ENCODE results near the gene DEXI.
A peak's percentile ranks its signal among the peaks of the same experiment; 100 is the strongest.
"Not testable (repeated sequence)": the region's sequence is repeated elsewhere in the genome, so short reads cannot be mapped to it uniquely, and the experiment has no call there.

Gene DEXI

GRCh38 chr16:10926867-10927266 lies 15.4 kb downstream of the DEXI start:
- DNase-seq (ENCODE audit: low read depth) = no peak

GRCh38 chr16:10926094-10926493 lies 16.2 kb downstream of the DEXI start:
- DNase-seq (ENCODE audit: low read depth) = no peak

DNA sequence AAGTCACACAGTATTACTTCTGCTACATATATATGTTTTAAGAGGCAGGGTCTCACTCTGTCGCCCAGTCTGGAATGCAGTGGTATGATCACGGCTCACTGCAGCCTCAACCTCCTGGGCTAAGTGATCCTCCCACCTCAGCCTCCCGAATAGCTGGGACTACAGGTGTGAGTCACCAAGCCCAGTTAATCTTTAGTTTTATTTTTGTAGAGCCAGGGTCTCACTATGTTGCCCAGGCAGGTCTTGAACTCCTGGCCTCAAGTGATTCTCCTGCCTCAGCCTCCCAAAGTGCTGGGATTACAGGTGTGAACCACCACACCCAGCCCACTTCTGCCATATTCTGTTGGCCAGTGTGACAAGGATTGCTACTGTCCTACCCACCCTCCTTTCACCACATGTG lies 17.0 kb downstream of the DEXI start:
- DNase-seq (ENCODE audit: low read depth) = not testable (repeated sequence)

DNA sequence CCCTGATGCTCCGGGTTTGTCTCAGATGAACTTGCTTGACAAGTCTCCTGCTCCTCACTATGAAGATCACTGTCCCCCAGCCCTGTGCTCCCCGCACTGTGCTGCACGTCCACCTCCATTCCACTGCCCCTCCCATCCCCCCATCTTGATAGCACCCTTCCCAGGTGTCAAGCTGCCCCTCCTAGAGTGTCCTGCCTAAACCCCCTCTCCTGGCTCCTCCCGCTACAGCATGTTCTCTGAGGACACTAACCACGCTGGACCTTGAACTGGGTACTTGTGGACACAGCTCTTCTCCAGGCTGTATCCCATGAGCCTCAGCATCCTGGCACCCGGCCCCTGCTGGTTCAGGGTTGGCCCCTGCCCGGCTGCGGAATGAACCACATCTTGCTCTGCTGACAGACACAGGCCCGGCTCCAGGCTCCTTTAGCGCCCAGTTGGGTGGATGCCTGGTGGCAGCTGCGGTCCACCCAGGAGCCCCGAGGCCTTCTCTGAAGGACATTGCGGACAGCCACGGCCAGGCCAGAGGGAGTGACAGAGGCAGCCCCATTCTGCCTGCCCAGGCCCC lies 18.5 kb downstream of the DEXI start:
- no peak for DNase-seq (ENCODE audit: low read depth)

DNA sequence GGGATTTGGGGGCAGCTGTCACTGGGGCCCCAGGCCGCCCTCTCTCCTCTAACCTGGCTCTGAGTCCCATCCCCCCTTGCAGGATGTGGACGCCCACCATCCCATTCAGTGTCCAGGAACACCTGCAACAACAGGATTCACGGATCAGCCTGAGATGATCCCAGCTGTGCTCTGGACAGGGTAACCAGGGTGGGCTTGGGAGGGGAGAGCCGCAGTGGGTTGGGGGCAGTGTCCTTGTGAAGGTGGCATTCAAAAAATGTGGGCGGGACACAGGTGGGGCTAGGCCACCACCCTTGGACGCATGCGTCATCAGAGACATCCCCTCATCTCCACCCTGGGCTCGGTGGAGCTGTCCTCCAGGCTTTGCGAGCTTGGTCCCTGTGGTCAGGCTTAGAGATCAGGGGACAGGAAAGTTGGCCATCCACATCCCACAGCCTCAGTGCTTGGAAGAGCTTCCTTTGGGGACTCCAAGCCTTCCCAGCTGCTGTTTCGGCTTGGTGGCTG lies 19.1 kb downstream of the DEXI start:
- DNase-seq (ENCODE audit: low read depth) = no peak

DNA sequence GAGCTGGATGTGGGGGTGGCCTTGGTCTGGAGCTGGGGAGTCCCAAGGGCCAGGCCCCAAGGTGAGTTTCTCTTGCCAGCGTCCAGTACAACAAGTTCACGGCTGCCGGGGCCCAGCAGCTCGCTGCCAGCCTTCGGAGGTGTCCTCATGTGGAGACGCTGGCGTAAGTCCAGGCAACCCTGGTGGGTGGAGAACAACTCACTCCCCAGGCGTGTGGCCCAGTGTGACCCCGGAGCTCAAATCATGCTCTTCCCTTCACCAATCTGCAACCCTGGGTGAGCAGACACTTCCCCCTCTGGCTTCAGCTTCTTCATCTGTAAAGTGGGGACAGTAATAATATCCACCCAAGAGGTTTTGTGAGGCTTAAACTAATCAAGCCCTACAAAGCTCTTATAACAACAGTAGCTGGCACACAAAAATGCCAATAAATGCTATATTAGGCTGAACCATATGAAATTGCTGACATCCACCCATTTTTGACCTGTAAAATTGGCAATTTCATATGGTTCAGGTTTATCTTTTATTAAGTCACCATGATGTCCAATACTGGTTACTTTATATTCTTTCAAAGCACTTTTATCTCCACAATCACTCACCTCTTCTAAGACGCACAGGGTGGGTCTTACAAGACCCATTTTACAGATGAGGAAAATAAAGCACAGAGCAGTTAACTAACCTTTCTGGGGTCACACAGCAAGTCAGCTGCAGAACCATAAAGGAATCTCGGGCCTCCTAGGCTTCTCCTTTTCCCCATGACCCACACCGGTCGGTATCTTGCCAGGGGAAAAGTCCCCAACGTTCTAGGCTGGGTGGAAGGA lies 19.7 kb downstream of the DEXI start:
- no peak for DNase-seq (ENCODE audit: low read depth)

DNA sequence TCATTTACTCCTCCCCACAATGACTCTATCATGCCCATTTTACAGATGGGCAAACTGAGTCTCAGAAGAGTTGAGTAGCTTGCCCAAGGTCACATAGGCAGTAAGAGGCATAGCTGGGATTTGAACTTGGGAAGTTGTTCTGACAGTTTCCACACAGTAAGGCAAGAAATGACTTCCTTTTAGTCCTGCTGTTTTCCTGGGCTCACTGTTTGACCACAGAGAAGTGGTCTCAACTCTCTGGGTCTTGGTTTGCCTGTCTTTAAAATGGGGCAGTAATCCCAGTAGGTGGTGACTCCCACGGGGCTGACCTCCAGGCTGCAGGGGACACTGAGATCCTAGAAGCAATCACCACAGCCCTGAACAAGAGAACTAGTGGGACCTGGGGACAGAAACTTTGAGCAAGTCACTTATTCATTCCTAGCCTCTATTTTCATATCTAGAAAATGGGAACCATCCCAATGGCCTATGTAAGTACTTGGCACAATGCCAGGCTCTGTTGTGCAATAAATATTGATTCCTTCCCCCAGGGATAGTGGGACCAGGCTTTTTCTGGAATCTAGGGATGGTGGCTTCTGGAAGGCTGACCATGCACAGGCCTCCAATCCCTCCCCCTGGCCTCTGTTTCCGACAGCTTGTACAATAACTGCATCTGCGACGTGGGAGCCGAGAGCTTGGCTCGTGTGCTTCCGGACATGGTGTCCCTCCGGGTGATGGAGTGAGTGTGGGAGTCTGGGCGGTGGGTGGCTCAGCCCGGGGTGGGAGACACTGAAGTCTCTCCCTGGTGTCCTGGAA lies 20.5 kb downstream of the DEXI start:
- DNase-seq (ENCODE audit: low read depth) = no peak

DNA sequence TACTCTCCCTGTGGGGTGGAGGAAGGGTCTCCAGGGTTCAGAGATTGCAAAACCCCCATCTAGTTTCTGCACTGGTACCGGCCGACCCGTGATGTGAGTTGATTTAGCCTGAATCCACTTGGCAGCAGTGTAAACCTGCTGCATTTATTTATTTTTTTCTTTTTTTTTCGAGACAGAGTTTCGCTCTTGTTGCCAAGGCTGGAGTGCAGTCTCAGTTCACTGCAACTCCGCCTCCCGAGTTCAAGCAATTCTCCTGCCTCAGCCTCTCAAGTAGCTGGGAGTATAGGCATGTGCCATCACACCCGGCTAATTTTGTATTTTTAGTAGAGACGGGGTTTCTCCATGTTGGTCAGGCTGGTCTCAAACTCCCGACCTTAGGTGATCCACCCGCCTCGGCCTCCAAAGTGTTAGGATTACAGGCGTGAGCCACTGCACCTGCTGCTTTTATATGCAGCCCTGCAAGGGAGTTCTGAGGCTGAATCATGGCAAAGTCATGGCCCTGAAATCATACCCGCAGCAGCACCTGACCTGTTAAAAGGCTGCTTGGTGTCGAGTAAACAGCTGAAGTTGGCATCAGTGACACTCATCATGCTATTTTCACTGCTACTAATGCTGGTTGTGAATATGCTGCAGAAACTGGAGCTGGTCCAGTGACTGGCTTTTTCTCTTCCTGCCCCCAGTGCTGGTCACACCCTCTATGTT lies 21.4 kb downstream of the DEXI start:
- DNase-seq (ENCODE audit: low read depth) = no peak

DNA sequence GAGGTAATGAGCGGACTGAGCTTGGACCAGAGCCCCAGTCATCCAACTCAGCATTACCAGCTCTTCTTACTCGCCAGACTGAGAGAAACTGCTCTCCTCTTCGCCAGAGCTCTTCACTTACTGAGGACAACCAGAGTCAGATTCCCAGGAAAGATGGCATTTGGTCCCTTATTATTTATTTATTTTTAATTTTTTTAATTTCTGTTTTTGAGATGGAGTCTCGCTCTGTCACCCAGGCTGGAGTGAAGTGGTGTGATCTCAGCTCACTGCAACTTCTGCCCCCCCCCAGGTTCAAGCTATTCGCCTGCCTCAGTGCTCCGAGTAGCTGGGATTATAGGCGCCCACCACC lies 23.3 kb downstream of the DEXI start:
- no peak for DNase-seq (ENCODE audit: low read depth)

DNA sequence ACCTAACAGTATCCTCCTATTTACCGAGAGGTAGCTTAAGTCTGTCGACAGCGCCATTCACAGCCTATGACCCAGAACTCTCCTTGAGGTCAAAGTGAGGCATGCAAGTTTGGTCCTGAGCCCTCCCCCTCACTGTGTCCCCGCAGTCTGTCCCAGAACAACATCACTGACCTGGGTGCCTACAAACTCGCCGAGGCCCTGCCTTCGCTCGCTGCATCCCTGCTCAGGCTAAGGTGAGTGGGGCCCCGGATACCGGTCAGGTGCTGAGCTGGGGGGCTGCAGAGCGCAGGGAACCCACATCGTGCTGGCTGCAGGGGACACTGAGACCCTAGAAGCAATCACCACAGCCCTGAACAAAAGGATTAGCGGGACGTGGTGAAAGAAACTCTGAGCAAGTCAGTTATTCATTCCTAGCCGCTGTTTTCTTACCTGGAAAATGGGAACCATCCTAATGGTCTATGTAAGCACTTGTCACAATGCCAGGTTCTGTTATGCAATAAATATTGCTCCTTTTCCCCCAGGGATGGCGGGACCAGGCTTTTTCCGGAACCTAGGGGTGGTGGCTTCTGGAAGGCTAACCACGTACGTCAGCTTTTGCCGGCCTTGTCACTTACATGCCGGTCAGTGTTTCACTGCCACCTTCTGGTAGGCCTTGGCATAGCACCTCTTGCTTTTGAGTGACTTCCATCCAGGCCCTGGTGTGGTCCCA lies 23.8 kb downstream of the DEXI start:
- peak; percentile 80 for DNase-seq (ENCODE audit: low read depth)

DNA sequence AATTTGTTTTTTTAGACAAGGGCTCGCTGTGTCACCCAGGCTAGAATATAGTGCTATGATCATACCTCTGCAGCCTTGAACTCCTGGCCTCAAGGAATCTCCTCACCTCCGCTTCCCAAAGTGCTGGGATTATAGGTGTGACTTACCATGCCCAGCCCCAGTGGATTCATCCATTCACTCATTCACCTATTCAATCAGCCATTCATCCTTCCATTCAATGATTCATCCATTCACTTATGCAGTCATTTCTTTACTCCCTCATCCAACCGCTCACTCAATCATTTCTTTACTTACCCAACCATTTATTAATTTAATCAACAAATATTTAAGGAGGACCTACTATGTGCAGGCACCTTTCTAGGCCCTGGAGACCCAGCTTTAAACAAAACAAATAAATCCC lies 25.7 kb downstream of the DEXI start:
- no peak for DNase-seq (ENCODE audit: low read depth)

DNA sequence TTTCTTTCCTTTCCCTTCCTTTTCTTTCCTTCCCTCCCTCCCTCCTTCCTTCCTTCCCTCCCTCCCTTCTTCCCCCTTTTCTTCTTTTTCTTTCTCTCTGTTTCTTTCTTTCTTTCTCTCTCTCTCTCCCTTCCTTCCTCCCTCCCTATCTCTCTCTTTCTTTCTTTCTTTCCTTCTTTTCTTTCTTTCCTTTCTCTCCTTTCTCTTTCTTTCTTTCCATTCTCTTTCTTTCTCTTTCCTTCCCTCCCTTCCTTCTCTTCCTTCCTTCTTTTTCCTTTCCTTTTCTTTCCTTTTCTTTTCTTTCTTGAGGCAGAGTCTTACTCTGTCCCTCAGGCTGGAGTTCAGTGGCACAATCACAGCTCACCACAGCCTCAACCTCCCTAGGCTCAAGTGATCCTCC lies 31.0 kb downstream of the DEXI start:
- no peak for DNase-seq (ENCODE audit: low read depth)

GRCh38 chr16:10907757-10908045 lies 34.6 kb downstream of the DEXI start:
- DNase-seq (ENCODE audit: low read depth) = no peak

DNA sequence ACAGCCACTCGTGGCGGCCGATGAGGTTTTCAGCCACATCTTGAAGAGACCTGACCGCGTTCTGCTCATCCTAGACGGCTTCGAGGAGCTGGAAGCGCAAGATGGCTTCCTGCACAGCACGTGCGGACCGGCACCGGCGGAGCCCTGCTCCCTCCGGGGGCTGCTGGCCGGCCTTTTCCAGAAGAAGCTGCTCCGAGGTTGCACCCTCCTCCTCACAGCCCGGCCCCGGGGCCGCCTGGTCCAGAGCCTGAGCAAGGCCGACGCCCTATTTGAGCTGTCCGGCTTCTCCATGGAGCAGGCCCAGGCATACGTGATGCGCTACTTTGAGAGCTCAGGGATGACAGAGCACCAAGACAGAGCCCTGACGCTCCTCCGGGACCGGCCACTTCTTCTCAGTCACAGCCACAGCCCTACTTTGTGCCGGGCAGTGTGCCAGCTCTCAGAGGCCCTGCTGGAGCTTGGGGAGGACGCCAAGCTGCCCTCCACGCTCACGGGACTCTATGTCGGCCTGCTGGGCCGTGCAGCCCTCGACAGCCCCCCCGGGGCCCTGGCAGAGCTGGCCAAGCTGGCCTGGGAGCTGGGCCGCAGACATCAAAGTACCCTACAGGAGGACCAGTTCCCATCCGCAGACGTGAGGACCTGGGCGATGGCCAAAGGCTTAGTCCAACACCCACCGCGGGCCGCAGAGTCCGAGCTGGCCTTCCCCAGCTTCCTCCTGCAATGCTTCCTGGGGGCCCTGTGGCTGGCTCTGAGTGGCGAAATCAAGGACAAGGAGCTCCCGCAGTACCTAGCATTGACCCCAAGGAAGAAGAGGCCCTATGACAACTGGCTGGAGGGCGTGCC lies 35.1 kb downstream of the DEXI start:
- DNase-seq (ENCODE audit: low read depth) = no peak

- no peak for DNase-seq (ENCODE audit: low read depth)
These were observed 35.8 kb downstream of the DEXI start for GRCh38 chr16:10906482-10906881.

GRCh38 chr16:10902999-10903398 lies 39.3 kb downstream of the DEXI start:
- DNase-seq (ENCODE audit: low read depth) = no peak

DNA sequence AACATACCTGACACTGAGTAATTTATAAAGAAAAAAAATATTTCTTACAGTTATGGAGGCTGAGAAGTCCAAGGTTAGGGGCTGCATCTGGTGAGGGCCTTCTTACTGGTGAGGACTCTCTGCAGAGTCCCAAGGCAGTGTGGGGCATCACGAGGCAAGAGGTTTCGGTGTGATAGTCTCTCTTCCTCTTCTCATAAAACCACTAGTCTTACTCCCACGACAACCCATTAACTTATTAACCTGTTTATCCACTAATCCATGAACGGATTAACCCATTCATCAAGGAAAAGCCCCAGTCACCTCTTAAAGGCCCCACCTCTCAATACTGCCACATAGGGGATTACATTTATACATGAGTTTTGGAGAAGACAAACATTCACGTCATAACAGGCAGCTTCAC lies 45.1 kb downstream of the DEXI start:
- no peak for DNase-seq (ENCODE audit: low read depth)

- DNase-seq (ENCODE audit: low read depth) = no peak
These were observed 45.5 kb downstream of the DEXI start for GRCh38 chr16:10896723-10897122.

DNA sequence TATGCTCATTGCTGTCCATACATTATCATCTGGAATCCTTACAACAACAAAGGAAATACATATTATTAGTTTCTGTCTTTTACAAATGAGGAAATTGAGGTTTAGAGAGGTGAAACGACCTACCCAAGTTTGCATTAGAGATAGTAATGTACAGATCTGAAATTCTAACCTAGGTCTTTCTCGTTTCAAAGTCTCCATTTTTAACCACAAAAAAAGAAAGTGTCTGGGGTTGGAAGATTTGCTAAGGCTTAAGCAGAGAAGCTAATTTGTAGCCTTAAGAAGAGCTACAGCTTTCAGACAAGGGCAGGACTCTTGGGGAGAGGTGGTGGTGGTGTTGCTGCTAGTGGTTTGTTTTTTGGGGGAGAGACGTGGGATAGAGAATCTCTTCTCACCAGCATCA lies 46.1 kb downstream of the DEXI start:
- no peak for DNase-seq (ENCODE audit: low read depth)

DNA sequence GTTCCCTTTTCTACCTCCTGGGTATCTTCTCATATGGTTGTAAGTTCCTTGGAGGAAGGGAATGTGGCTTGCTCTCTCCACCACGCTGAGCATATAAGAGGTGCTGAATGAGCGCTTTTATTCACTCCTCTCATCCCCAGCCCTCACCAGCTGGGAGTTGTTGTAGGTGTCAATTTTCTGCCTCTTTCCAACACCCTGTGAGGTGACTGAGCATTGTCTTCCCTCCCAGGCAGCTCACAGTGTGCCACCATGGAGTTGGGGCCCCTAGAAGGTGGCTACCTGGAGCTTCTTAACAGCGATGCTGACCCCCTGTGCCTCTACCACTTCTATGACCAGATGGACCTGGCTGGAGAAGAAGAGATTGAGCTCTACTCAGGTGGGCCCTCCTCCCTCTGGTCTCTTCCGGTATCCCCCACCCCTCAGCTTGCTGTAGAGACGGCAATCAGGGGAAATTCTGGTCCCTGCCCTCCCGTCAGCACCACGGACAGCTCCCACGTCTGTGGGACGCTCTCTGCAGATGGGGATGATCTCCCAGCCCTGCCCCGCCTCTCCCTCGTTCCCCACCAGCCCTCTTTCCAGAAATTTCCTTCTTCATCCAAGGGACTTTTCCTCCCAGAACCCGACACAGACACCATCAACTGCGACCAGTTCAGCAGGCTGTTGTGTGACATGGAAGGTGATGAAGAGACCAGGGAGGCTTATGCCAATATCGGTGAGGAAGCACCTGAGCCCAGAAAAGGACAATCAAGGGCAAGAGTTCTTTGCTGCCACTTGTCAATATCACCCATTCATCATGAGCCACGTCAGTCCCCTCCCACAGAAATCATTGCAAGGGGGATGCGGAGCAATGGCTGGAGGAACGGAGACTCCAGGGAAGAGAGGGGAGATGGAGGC lies 47.0 kb downstream of the DEXI start:
- DNase-seq (ENCODE audit: low read depth) = no peak
